Epithelial cell of esophagus (primary cell): ENCODE results near the gene SLC2A9.

ENCODE experiments used
- DNase-seq: peaks from one replicate; pipeline ENCODE4 v3.0.0; 2010; ENCODE audit warnings: low read depth
- H3K4me3 ChIP-seq: 2 replicates; pipeline ENCODE4 v1.5.1; 2011; ENCODE audit warnings: mild to moderate bottlenecking, low read length, control low read depth
- CTCF ChIP-seq: IDR thresholded peaks from 2 replicates; pipeline ENCODE4 v1.5.1; 2011; ENCODE audit warnings: low read depth, mild to moderate bottlenecking, low read length, control low read depth, inconsistent platforms; ENCODE audit not compliant: insufficient read depth; ENCODE audit errors: missing control alignments

SLC2A9 gene

DNA sequence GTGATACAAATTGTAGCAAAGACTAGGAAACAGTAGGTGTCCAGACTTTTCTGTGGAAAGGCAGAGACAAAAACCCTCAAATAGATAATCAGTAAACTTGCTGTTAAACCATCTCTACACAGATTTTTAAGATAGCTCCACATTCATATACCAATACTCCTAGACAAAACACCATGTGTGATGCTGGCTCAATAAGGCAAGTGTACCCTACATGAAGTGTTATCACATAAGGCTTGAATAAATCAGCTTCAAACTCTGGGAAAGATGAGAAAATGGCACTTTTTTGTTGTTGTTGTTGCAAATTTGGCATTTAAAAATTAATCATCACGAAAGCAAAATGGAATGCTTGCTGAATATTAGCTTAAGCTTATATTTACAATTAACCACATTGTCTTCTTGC, 194.7 kb downstream of the SLC2A9 start:
- no peak for TF ChIP-seq CTCF
- H3K4me3 ChIP-seq, result no peak overlapping the region

GRCh38 chr4:9825049-9825448, 196.2 kb downstream of the SLC2A9 start:
- no peak for TF ChIP-seq CTCF
- DNase-seq, result peak; percentile 44
- H3K4me3 ChIP-seq, result no peak overlapping the region

More for the DNA sequence above, 194.7 kb downstream of the SLC2A9 start:
- no peak for DNase-seq

- TF ChIP-seq CTCF, result no peak
- no peak overlapping the region for H3K4me3 ChIP-seq
- DNase-seq, result no peak
Observed at GRCh38 chr4:9820343-9820742, 201.0 kb downstream of the SLC2A9 start.

- no peak for TF ChIP-seq CTCF
- no peak overlapping the region for H3K4me3 ChIP-seq
- DNase-seq, result no peak
Observed at GRCh38 chr4:9816285-9816684, 205.0 kb downstream of the SLC2A9 start.

DNA sequence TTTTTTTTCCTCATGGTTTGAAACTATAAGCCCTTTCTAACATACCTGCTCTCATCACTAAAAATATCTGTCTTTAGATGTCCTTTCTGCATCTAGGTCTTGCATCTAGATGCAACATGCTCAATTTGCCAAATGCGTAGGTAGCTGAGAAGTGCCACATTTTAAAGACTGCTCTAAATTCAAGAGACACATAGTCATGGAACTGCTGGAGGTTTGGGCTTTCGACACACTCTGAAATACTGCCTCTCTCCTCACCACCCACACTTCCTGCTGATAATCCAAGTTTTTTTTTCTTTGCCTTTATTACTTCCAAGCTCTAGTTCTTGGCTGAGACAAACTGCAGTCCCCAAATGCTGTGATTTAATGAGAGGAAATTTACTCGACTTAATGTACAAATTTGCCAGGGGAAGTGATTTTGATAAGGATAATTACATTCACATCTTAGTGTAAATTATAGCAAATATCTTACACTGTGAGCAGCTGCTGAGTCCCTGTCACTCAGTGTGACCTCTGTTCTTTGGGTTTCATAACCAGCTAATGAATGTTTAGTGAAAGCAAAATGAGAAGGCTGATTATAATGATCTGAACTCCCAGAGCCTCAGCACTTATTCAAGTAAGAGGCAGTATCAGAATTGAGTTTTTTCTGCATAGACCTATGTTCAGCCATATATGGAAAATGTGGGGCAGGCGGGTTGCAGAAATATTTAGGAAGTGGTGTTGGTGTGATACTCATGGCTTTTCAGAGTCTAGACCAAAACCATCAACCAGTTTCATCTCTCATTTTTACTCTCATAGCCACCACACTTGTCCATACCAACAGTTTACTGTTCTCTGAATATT, 208.6 kb downstream of the SLC2A9 start:
- DNase-seq, result no peak
- H3K4me3 ChIP-seq, result no peak overlapping the region
- no peak for TF ChIP-seq CTCF

- no peak for TF ChIP-seq CTCF
- DNase-seq, result no peak
- no peak overlapping the region for H3K4me3 ChIP-seq
Observed at GRCh38 chr4:9811806-9812205, 209.5 kb downstream of the SLC2A9 start.

DNA sequence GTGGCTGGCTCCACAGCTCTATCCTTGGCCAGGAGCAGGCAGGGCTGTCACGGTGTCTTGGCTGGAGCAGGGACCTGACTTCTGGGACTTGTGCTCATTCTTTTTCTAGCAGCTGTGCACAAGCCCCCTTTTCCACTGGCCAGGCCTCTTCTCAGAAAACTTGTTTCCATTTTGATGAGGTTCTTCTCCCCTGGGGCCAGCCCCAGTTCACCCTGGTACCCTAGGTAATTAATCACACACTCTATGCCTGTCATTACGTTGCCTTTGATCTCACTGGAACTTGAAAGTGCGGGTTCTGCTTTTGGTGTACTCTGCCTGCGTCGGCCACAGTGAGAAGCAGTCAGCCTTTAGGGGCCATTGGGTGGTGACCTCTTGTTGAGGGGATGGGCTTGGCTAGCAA, 213.2 kb downstream of the SLC2A9 start:
- TF ChIP-seq CTCF, result no peak
- no peak overlapping the region for H3K4me3 ChIP-seq
- no peak for DNase-seq
